RPMI7951 (cell line): ENCODE results near the gene ZNF786. TPM values are rescaled to one million over a fixed set of nuclear protein-coding genes. Genes with fewer than 3 reads are reported as not detected.
"Not testable (repeated sequence)": the region's sequence is repeated elsewhere in the genome, so short reads cannot be mapped to it uniquely, and the experiment has no call there.

ENCODE experiments used
- DNase-seq: peaks from one replicate; pipeline ENCODE4 v3.0.0-alpha.2; 2012; ENCODE audit warnings: low read depth
- total RNA-seq: library from RNA; depleted of rRNA; stranded (reverse); fragments of >200 nt; shearing (Covaris generic); gene quantifications from 2 replicates; pipeline ENCODE4 v1.2.3, GENCODE V29; 2014; rRNA removed

ZNF786 gene
- total RNA-seq, 1 experiment from 2014 or later = 2.2 TPM

DNA sequence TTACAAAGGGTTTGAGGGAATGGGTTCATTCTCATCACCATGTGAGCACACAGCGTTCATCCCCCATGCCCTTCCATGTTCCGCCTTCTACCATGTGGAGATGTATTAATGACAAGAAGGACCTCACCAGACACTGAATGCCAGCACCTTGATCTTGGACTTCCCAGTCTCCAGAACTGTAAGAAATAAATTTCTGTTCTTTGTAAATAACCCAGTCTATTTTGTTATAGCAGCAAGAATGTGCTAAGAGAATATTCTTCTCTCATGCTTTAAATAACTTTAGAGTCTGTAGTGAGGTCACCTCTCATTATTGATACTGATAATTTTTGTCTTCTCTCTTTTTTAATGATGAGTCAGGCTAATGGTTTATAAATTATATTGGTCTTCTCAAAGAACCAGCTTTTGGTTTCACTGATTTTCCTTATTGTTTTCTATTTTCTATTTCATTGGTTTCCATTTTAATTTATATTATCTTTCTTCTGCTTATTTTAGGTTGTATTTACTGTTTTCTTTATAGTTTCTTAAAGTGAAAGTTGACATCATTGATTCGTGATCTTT is 59.1 kb downstream of the ZNF786 start:
- no peak for DNase-seq

DNA sequence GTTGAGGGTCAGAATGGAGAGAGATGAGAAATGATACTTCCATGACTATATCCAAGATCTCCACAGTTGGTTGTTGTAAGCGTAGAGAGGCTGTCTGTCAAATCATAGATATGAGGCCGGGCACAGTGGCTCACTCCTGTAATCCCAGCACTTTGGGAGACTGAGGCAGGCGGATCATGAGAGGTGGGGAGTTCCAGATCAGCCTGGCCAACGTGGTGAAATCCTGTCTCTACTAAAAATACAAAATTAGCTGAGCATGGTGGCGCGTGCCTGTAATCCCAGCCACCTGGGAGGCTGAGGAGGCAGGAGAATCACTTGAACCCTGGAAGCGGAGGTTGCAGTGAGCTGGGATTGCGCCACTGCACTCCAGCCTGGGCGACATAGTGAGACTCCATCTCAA is 60.1 kb downstream of the ZNF786 start:
- not testable (repeated sequence) for DNase-seq

DNA sequence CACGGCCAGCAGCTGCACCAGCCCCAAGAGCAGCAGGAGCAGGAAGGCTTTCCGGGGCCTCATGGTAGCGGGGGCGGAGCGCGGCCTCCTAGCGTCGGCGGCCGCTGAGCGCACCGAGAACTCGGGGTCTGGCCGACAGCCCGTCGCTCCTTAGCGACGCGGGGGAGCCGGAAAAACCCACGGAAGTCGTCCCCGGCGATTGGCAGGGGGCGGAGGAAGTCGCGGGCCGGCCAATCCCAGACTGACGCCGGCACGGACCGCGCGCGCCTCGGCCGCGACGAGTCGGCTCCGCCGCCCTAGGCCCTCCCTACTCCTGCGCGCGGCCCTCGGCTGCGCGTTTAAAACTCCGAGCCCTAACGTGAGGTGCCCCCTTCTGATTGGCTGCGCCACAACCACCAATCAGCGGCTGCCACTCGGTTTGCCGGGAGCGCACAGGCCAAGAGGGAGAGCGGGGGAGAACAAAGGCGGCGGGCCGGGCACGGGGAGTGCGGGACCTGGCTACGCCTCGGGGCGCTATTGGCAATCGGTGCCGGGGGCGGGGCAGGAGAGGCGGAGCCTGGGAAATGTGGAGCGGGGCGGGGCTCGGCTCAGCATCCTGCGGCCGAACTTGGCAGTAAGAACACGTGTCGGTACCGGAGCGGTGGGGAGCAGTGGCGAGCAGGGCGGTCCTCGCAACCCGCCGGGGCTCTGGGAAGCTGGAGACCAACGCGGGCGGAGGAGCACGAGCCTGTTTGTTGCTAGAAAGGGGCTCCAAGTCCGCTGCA is 62.0 kb downstream of the ZNF786 start, which contains the start of gene PDIA4:
Gene PDIA4, minus strand, starts transcription at position 160 of the 764 bp plus-strand sequence. Its CDS starts 97 bp downstream, at position 63.
- DNase-seq = peak; percentile 99

DNA sequence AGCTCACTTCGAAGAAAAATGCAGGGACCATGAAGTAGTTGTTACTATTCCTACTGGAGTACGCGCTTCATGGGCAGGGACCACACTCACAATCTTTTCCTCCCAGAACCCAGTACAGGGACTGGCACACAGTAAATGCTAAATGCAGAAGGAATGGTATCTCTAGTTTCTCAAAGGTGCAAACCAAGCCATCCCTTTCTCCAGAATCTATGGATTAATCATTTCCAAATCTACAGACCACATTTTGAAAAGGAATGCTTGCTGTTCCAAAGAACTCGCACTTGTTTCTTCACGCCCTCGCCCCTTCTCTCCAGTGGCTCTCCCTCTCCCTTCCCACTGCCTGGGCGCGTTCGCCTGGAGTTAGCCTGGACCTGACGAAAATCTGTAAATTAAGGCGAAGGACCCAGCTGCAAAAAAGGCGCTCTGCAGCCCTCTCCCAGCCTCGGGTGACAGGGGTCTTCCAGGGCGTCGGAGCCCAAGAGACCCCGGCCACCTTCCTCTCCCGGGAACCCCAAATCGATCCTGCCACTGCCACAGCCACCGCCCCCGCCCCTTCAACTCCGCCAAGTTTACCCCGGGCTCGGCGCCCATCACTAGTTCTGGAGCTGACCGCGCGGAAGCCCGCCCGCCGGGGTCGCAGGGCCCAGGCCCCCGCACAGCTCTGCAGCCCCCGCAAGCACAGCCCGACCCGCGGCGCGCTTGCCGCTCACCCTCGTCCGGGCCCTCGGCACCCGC is 62.7 kb downstream of the ZNF786 start:
- DNase-seq = no peak

DNA sequence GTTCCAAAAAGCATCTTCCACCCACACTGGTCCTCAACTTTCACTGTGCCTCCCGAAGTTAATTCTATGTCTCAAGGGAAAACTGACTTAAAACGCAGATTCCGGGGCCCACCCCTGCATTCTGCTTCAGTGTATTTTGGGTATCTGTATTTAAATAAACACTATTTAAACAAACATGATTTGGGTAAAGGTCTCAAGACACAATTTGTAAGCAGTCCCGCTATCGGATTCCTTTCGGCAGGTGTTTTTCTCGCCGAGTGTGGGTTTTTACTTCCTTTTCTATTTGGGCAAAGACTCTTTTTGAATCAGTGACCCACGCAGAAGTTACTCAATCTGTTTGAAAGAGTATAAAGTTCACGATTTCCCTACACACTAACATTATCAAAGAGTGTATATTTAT is 63.5 kb downstream of the ZNF786 start:
- DNase-seq = no peak

DNA sequence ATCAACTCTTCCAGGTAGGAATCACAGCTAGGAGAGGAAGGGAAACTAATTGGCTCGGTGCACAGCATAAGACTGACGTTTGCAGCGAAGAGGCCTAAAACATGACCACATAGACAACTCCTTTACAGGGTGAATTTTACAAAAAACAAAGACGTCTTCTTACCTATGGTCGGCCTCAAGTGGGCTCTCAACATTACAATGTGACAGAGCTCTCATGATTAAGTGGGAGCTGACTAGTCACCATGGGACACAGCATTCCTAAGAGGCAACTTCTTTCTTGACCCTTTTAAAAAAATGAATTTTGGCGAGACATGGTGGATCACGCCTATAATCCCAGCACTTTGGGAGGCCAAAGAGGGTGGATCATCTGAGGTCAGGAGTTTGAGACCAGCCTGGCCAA is 66.9 kb downstream of the ZNF786 start:
- no peak for DNase-seq

DNA sequence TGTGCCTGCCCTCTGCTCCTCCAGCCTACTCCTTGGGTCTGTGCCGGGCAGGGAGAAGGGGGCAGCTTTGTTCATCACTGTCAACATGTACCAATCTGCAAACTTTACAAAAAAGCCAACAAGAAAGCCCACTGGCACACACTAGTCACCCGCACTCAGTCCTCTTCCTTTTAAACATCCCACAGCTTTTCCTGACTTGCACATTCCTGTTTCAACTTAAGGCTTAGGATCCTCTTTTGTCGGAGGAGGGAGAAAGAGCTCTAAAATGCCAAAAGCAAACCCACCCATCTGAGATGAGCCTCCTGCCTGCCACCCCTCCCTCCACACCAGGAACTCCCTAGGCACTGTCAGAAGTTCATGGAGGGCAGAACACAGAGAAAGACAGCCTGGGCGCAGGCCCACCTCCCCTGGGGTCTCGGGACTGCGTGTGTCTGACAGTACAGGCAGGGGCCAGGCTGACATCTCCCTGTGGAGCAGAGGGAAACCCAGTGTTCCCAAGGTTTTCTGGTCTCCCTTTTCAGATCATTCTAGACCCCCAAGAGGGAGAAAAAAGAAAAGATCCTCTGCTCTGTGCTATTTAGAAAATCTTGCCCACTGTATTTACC is 67.7 kb downstream of the ZNF786 start:
- no peak for DNase-seq

DNA sequence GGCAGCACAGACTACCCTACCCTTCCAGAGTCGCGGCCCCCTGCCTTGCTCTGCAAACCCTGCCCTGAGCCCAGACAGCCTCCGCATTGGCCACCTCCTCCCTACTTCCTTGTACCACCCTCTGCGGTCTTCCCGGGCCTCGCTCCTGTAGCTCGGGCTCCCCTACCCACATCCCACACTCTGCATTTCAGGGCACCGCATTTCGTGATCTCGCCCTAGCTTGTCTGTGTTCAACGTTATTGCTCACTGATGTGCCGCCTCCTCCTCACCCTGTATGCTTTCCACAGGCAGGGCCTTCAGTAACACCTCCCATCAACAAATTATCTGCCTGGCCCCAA is 68.8 kb downstream of the ZNF786 start:
- no peak for DNase-seq

DNA sequence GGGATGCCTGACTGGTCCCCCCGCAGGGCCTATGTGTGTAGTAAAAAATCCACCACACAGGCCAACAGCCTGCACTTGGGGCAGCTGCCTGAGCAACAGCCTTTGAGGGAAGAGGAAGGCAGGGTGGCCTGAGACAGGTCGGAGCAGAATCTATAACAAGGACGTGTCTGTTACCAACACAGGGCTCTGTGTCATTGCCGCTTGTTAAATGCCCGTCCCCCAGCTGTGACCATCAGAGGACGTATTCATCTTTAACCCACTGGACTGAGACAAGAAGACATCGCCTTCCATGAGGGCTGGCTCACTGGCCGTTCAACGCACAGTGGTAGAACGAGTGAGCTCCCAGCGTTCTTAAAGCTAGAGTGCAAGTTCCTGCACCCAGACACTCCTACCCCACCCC is 70.0 kb downstream of the ZNF786 start:
- peak; percentile 58 for DNase-seq

Other genes with a start within 250 kb of the ZNF786 start
- 23.4 and 28.5 TPM in 2 replicates for gene EZH2, start 206.4 kb downstream of the ZNF786 start, total RNA-seq
- 237 and 286 TPM in 2 replicates for gene PDIA4, start 62.2 kb downstream of the ZNF786 start, total RNA-seq
- gene ZNF425, start 35.6 kb upstream of the ZNF786 start, total RNA-seq = 0.48 and 1.3 TPM in 2 replicates
- gene ZNF398, start 56.7 kb upstream of the ZNF786 start, total RNA-seq = 11.1 and 14.2 TPM in 2 replicates
- 8.3 and 12.1 TPM in 2 replicates for gene ZNF282, start 104.8 kb upstream of the ZNF786 start, total RNA-seq
- gene ZNF212, start 148.9 kb upstream of the ZNF786 start, total RNA-seq = 2.6 and 2.7 TPM in 2 replicates
- 2.2 and 4.1 TPM in 2 replicates for gene ZNF783, start 171.5 kb upstream of the ZNF786 start, total RNA-seq